ENCODE data around the gene VIT. TPM values are rescaled to one million over a fixed set of nuclear protein-coding genes. Genes with fewer than 3 reads are reported as not detected.

Gene VIT
- total RNA-seq, 2 donors from 2014 or later = not detected

- no peak overlapping the region for H3K27ac Mint-ChIP-seq
- H3K4me3 Mint-ChIP-seq = no peak overlapping the region
- no peaks in the 10 kb centered on the region for H3K36me3 Mint-ChIP-seq (ENCODE audit: low read depth)
- no peaks in the 10 kb centered on the region for H3K9me3 Mint-ChIP-seq
- peaks cover 10% of the 10 kb centered on the region for H3K27me3 Mint-ChIP-seq
- no peak for ATAC-seq (replicated peaks)
- no peaks in the 10 kb centered on the region for H3K4me1 Mint-ChIP-seq
Observed at GRCh38 chr2:36779462-36779861, 83.0 kb downstream of the VIT start.

- no peaks in the 10 kb centered on the region for H3K9me3 Mint-ChIP-seq
- H3K36me3 Mint-ChIP-seq (ENCODE audit: low read depth) = no peaks in the 10 kb centered on the region
- H3K27me3 Mint-ChIP-seq = peaks cover 10% of the 10 kb centered on the region
- peak; percentile 29 for ATAC-seq (replicated peaks)
- H3K4me3 Mint-ChIP-seq = no peak overlapping the region
- H3K27ac Mint-ChIP-seq = no peak overlapping the region
- H3K4me1 Mint-ChIP-seq = no peaks in the 10 kb centered on the region
Observed at GRCh38 chr2:36780231-36780839, 83.8 kb downstream of the VIT start.

GRCh38 chr2:36781907-36782720, 85.6 kb downstream of the VIT start:
- peaks cover 10% of the 10 kb centered on the region for H3K27me3 Mint-ChIP-seq
- no peak overlapping the region for H3K27ac Mint-ChIP-seq
- H3K9me3 Mint-ChIP-seq = no peaks in the 10 kb centered on the region
- H3K4me1 Mint-ChIP-seq = no peaks in the 10 kb centered on the region
- ATAC-seq (replicated peaks) = no peak
- no peak overlapping the region for H3K4me3 Mint-ChIP-seq
- no peaks in the 10 kb centered on the region for H3K36me3 Mint-ChIP-seq (ENCODE audit: low read depth)

- H3K36me3 Mint-ChIP-seq (ENCODE audit: low read depth) = no peaks in the 10 kb centered on the region
- H3K27me3 Mint-ChIP-seq = peaks cover 10% of the 10 kb centered on the region
- H3K9me3 Mint-ChIP-seq = no peaks in the 10 kb centered on the region
- no peak overlapping the region for H3K27ac Mint-ChIP-seq
- ATAC-seq (replicated peaks) = no peak
- H3K4me1 Mint-ChIP-seq = no peaks in the 10 kb centered on the region
- H3K4me3 Mint-ChIP-seq = no peak overlapping the region
Observed at GRCh38 chr2:36783246-36783645, 86.7 kb downstream of the VIT start.

- Mint-ChIP-seq H3K27me3 (peaks cover 12% of the 10 kb centered on the region), H3K27ac (no peak overlapping the region), H3K36me3 (ENCODE audit: low read depth) (no peaks in the 10 kb centered on the region), H3K4me3 (no peak overlapping the region), H3K9me3 (no peaks in the 10 kb centered on the region), H3K4me1 (no peaks in the 10 kb centered on the region)
- peak; percentile 68 for ATAC-seq (replicated peaks)
Observed at GRCh38 chr2:36785179-36785795, 88.8 kb downstream of the VIT start.

- no peak overlapping the region for H3K4me3 Mint-ChIP-seq
- H3K4me1 Mint-ChIP-seq = no peaks in the 10 kb centered on the region
- H3K27ac Mint-ChIP-seq = no peak overlapping the region
- H3K27me3 Mint-ChIP-seq = peaks cover 3% of the 10 kb centered on the region
- H3K9me3 Mint-ChIP-seq = no peaks in the 10 kb centered on the region
- no peaks in the 10 kb centered on the region for H3K36me3 Mint-ChIP-seq (ENCODE audit: low read depth)
- no peak for ATAC-seq (replicated peaks)
Observed at GRCh38 chr2:36789181-36789804, 92.8 kb downstream of the VIT start.

GRCh38 chr2:36792951-36793350, 96.4 kb downstream of the VIT start:
- no peaks in the 10 kb centered on the region for H3K4me1 Mint-ChIP-seq
- H3K9me3 Mint-ChIP-seq = no peaks in the 10 kb centered on the region
- H3K36me3 Mint-ChIP-seq (ENCODE audit: low read depth) = no peaks in the 10 kb centered on the region
- H3K27ac Mint-ChIP-seq = no peak overlapping the region
- H3K27me3 Mint-ChIP-seq = peaks cover 21% of the 10 kb centered on the region
- ATAC-seq (replicated peaks) = no peak
- H3K4me3 Mint-ChIP-seq = no peak overlapping the region

GRCh38 chr2:36797324-36798070, 101.0 kb downstream of the VIT start:
- peaks cover 34% of the 10 kb centered on the region for H3K27me3 Mint-ChIP-seq
- H3K4me3 Mint-ChIP-seq = no peak overlapping the region
- H3K4me1 Mint-ChIP-seq = no peaks in the 10 kb centered on the region
- no peaks in the 10 kb centered on the region for H3K36me3 Mint-ChIP-seq (ENCODE audit: low read depth)
- H3K9me3 Mint-ChIP-seq = no peaks in the 10 kb centered on the region
- no peak overlapping the region for H3K27ac Mint-ChIP-seq
- ATAC-seq (replicated peaks) = no peak

- H3K27me3 Mint-ChIP-seq = peaks cover 34% of the 10 kb centered on the region
- no peak for ATAC-seq (replicated peaks)
- no peaks in the 10 kb centered on the region for H3K4me1 Mint-ChIP-seq
- no peaks in the 10 kb centered on the region for H3K9me3 Mint-ChIP-seq
- H3K36me3 Mint-ChIP-seq (ENCODE audit: low read depth) = no peaks in the 10 kb centered on the region
- H3K27ac Mint-ChIP-seq = no peak overlapping the region
- no peak overlapping the region for H3K4me3 Mint-ChIP-seq
Observed at GRCh38 chr2:36798724-36799123, 102.2 kb downstream of the VIT start.

- H3K4me3 Mint-ChIP-seq = peak overlapping the region; percentile 19
- ATAC-seq (replicated peaks) = peak; percentile 84
- H3K9me3 Mint-ChIP-seq = no peaks in the 10 kb centered on the region
- no peaks in the 10 kb centered on the region for H3K36me3 Mint-ChIP-seq (ENCODE audit: low read depth)
- peaks cover 34% of the 10 kb centered on the region for H3K27me3 Mint-ChIP-seq
- H3K4me1 Mint-ChIP-seq = no peaks in the 10 kb centered on the region
- H3K27ac Mint-ChIP-seq = no peak overlapping the region
Observed at GRCh38 chr2:36800381-36800780, 103.9 kb downstream of the VIT start.

- peak; percentile 55 for ATAC-seq (replicated peaks)
- H3K4me1 Mint-ChIP-seq = no peaks in the 10 kb centered on the region
Observed at GRCh38 chr2:36801088-36801487, 104.6 kb downstream of the VIT start.

GRCh38 chr2:36802952-36803351, 106.4 kb downstream of the VIT start:
- Mint-ChIP-seq H3K36me3 (ENCODE audit: low read depth) (no peaks in the 10 kb centered on the region), H3K4me1 (no peaks in the 10 kb centered on the region), H3K27ac (no peak overlapping the region), H3K4me3 (no peak overlapping the region), H3K27me3 (peaks cover 22% of the 10 kb centered on the region), H3K9me3 (no peaks in the 10 kb centered on the region)
- no peak for ATAC-seq (replicated peaks)

More at GRCh38 chr2:36801088-36801487, 104.6 kb downstream of the VIT start:
- no peaks in the 10 kb centered on the region for H3K36me3 Mint-ChIP-seq (ENCODE audit: low read depth)
- peaks cover 29% of the 10 kb centered on the region for H3K27me3 Mint-ChIP-seq
- peak overlapping the region; percentile 19 for H3K4me3 Mint-ChIP-seq
- no peak overlapping the region for H3K27ac Mint-ChIP-seq
- H3K9me3 Mint-ChIP-seq = no peaks in the 10 kb centered on the region

GRCh38 chr2:36805635-36806224, 109.2 kb downstream of the VIT start:
- Mint-ChIP-seq H3K4me3 (no peak overlapping the region), H3K4me1 (no peaks in the 10 kb centered on the region), H3K36me3 (ENCODE audit: low read depth) (no peaks in the 10 kb centered on the region), H3K9me3 (no peaks in the 10 kb centered on the region), H3K27ac (peak overlapping the region; percentile 32), H3K27me3 (peaks cover 10% of the 10 kb centered on the region)
- no peak for ATAC-seq (replicated peaks)

Data from activated T-helper 17 cell treated with anti-CD3 and anti-CD28 coated beads, Interleukin-2, amount 50 U/mL, for 72 hours (primary cell).